NCI-H1105 treated with DMSO at 0.1 percent for 48 hours (cell line): ENCODE data around the gene CRIM1.
"Not testable (repeated sequence)": the region's sequence is repeated elsewhere in the genome, so short reads cannot be mapped to it uniquely, and the experiment has no call there.

Experiments used
- DNase-seq: peaks from one replicate; lab custom pipeline; 2025; lab: John Stamatoyannopoulos, UW

CRIM1 gene

DNA sequence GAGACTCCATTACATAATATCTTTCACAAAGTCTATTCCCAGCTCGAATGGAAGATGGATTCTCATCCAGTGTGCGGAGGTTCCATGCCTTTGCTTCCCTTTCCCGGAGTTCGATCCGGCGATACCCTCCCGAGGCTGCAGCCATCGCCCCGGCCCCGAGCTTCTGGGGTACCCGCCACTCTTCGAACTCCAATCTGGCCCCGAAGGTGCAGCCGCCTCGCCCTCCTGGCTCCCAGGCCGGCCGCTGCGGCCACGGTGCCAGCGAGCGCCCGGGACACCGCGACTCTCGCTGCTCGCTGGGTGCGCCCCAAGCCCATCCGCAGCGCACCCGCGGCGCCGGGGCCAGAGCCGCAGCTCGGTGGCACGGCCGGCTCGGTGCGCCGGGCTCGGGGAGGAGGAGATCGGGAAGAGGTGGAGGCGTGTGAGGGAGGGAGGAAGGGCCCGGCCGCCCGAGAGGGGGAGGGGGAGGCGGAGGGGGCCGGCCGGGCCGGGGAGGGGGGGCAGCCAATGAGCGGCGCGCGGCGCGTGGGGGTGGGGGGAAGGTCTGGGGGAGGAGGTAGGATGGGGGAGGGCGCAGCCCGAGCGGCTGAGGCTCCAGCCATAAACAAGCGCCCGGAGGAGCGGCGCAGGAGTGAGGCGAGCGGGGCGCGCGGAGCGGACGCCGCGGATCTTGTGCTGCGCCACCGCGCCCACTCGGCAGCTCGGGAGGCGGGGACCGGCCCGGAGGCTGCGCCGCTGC lies at the start of gene CRIM1:
TSS of gene CRIM1 (plus strand) at position 628 of the 739 bp plus-strand sequence. CDS start 515 bp downstream, outside the sequence.
- peak; percentile 38 for DNase-seq

DNA sequence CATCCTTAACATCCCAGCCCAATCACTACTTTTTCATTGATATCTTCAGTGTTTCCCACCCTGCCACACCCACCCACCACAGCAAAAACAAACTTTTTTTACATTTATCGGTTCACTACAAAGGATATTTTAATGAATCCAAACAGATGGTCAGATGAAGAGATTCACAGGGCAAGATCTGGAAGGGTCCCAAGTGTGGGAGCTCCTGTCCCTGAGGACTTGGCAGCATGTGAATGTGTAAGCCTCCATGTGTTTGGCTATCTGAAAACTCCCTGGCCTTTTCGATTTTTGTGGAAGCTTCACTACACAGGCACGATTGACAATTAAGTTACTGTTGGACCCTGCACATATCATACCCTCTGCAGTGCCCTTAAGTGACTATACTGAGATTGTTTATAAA lies 48.1 kb upstream of the CRIM1 start:
- no peak for DNase-seq

- not testable (repeated sequence) for DNase-seq
Observed at GRCh38 chr2:36310444-36310843, 45.1 kb upstream of the CRIM1 start.

DNA sequence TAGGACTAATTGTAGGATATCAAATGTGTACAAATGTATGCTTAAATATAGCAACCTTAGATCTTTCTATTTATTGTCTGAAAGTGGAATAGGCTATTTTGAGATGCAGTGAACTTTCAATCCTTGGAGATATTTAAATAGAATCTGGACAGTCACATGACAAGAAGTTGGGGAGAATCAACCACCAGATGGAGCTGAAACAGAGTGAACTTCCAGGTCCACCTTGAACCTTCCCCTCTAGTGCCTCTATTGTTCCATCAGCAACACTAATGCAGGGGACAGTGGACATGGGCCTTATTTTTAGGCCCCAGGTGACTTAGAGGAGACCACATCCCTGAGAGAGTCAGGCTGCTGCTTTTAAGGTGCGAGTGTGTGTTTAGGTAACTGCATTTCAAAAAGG lies 37.0 kb upstream of the CRIM1 start:
- DNase-seq = no peak

- no peak for DNase-seq
Observed at GRCh38 chr2:36322108-36322507, 33.5 kb upstream of the CRIM1 start.

GRCh38 chr2:36326286-36326685 lies 29.3 kb upstream of the CRIM1 start:
- DNase-seq = no peak

DNA sequence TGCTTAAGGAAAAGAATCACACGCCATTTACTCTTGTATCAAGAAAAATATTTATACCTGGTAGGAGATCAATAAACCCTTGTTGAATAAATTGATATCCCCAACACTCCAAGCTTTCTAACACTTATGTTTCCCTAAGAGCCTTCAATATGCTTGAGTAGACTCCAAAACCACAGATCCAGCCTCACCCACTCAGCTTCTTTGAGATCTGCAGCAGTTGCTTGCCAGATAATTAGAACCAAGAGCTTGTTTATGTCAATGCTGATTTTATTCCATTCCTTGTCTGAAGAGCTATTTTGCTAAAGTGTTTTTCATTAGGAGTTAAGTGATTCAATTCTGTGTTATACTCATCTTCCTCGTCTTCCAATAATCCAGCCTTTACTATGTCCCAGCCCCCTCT lies 26.3 kb upstream of the CRIM1 start:
- DNase-seq = no peak

DNA sequence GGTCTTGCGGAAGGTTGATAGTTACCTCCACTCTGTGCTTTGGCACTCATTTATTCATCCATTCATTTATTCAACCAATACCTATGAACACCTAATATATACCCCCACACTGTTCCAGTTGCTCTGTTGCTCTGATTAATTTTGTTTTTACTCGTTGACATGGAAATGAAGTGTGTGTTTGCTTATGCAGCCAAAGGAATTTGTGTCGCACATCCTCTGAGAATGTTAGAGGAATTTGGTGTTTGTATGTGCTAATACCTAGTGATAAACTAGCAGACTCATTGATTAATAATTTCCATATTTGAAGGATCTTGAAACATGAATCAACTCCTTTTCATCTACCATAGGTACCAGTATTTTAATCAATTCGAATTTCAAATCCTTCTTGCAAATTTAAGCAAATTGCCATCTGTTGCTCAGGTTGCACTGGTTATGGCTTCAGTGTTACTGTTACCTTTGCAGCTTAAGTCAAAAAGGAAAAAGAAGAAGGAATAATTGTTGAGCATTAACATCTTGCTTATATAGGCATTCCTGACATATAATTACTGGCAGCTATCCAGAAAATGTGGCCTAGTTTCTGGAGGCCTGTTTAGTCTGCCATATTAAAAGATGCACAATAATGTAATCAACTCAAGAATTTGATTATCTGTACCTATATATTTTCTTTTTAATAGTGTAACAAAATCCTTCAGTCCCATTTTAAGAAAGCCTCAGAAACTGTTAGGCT lies 25.7 kb upstream of the CRIM1 start:
- DNase-seq = no peak

- no peak for DNase-seq
Observed at GRCh38 chr2:36330473-36331395, 24.8 kb upstream of the CRIM1 start.

DNA sequence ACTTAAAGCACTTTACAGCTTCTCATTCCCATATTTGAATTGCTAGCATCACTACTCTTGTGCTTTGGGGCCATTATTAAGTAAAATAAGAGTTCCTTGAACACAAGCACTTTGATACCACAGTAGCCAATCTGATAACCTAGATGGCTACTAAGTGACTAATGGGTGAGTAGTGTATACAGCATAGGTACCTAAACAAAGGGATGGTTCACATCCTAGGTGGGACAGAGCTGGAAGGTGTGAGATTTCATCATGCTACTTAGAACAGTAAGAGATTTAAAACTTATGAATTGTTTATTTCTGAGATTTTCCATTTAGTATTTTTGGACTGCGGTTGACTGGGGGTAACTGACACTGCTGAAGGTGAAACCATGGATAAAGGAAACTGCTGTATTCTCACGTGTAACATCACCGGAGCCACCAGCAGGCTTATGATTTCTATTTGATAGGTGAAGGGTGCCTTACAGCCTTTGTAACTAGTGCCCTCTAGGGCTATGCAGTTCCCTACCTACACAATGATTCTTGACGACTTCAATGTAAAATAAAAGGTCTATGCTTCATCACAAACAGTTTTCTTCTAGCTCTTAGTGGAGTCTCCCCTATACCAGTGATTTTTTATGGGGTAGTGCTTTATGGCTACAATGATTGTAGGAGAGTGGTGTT lies 22.1 kb upstream of the CRIM1 start:
- DNase-seq = no peak

DNA sequence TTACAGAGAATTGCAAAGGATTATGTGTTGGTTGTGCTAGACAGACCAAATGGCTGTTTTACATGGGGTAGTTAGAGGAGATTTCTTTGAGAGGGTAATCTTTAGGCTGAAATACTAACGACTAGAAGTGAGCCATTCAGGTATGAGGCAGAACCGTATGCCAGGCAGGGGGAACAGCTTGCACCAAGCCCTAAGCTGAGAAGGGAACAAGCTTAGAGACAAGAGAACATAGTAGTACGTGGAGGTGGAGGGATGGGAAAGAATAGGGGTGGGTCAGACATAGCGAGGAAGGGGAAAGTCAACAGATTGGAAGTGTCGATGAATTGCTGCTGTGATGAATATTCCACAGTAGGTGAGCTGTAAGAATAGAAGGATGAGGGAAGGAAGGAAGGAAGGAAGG lies 20.0 kb upstream of the CRIM1 start:
- no peak for DNase-seq

- DNase-seq = no peak
Observed at GRCh38 chr2:36336321-36336720, 19.3 kb upstream of the CRIM1 start.

DNA sequence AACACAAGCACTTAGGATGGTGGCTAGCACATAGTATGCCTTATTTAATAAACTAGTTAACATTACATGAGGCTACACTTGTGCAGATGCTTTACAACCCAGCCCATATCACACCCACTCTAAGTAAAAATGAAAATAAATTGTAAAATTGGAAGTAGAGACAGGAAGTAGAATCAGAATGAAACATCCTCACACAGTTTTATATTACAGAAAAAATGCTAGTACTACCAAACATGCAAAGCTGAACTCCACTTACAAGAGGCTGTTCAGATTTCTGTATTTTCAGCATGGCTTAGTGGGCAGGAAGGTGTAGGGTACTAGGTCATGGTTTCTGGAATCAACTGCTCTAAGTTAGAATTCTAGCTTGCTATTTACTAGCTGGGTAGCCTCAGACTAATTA lies 18.2 kb upstream of the CRIM1 start:
- no peak for DNase-seq

DNA sequence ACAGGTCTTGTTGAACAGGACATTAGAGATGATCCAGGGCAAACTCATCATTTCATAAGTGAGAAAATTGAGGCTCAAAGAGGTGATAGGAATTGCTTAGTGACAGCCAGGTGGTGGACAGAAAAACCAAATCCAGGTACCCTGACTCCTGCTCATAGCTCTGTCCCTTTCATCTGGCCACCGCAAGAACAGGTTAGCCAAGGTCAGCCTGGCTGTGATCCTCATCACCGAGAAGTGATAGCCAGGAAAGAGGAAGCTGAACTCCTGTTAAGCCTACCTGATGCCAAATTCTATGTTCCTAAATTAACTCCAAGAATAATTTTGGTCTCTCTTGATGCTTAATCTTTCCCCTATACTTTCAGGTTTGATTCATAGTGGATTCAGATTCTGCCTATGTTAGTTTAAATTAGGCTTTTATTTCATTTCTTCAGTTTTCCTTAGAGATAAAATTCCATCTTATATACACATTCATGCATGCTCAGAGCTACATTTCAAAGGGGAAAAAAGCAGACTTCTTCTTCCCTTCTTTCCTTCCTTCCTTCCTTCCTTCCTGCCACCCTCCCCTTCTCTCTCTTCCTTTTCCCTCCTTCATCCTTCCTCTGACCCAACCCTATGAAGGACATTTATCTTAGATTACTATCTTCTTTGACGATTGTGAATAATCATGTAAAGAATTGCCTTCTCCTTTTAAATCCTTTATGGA lies 17.3 kb upstream of the CRIM1 start:
- no peak for DNase-seq

- no peak for DNase-seq
Observed at GRCh38 chr2:36338827-36339145, 16.8 kb upstream of the CRIM1 start.

DNA sequence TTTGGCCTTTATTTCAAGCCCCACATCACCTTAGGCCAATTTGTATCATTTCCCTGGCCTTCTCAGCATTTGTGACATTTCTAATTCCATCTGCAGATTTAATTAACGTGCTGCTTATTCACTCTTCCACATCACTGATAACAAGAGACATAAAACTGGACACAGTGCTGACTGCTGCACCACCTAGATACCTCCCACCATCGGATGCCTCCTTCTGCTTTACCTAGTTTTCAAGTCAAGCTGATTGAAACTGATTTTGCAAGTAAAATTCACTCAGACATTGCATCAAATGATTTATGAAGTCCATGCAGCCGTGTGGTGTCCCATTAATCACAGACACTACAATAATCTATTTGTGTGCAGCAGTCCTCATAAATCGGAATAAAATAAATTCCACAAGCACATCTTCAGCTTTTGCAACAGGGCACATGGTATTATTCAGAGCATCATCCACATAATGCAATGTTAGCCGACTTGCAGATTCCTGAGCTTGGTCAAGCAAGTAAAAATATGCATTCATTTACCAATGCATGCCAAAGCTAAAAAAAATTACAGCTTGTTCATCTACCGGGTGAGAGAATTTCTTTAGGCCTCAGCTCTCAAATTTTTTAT lies 15.9 kb upstream of the CRIM1 start:
- DNase-seq = no peak

- DNase-seq = no peak
Observed at GRCh38 chr2:36343606-36344005, 12.0 kb upstream of the CRIM1 start.

GRCh38 chr2:36348721-36349120 lies 6.9 kb upstream of the CRIM1 start:
- no peak for DNase-seq

- DNase-seq = no peak
Observed at GRCh38 chr2:36351291-36351690, 4.3 kb upstream of the CRIM1 start.

- DNase-seq = peak; percentile 28
Observed at GRCh38 chr2:36351736-36352349, 3.7 kb upstream of the CRIM1 start.

DNA sequence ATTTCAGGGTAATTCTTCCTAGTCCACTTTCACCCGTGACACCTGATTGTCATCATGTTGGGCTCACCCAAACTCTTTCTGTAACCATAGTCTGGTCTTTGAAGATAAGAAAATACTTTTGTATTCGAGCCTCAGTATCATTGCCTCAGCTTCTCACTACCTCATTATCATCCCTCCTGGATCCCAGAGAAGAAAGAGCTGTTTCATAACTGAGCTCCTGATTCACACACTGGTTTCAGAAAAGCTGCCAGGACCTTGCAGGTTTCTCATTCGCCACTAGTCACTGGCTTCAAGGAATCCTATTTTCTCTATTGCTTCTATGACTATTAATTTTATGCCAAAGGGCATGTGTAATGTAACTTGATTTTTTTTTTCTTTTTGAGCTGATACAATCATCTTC lies 2.9 kb upstream of the CRIM1 start:
- DNase-seq = no peak
